NCI-H2171 (cell line): Measurements from ENCODE around the gene IQSEC1.
A peak's percentile ranks its signal among the peaks of the same experiment; 100 is the strongest.

Experiments used
- DNase-seq: peaks from one replicate; lab custom pipeline; 2025; lab: John Stamatoyannopoulos, UW

Gene IQSEC1

DNA sequence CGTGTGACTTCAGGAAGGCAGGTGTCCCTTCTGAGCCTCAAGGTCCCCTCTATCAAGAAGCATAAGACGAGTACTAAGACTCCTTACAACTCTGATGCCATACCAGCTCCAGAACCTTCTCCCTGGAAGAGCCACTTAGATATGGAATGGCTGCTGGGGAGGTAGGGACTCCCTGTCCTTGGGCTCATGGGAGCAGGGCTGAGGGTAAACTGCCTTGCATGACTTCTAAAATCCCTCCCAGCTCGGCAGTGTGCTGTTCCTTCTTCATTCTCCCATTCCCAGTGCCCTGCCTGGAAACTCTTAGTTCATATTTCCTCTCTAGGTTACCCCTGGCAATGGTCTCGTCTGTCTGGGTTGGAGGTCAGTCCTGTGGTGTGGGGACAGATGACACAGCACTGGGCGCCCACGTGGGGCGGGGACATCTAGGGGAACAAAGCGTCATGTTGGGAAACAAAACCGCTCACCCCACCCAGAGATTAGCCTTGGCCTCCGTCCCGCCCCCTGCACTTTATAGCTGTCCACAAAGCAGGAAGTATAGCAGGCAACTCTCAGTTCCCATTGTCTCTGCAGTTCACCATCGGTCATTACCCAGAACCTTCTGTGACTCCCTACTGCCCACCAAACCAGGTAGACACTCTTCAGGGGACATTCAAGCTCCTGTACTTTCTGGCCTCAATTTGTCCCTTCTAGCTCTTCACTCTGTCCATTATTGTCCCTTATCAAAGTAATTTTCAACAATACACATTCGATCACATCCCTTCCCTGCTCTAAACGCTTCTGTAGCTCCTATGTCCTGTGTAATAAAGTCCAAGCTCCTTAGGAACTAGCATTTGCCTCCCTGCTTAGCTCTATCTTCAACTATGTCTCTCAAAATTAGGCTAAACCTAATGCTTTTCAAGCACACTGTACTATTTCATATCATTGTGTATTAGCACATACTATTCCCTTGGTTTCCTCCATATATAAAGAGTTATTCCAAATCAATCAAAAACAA, 73.8 kb downstream of the IQSEC1 start:
- no peak for DNase-seq

DNA sequence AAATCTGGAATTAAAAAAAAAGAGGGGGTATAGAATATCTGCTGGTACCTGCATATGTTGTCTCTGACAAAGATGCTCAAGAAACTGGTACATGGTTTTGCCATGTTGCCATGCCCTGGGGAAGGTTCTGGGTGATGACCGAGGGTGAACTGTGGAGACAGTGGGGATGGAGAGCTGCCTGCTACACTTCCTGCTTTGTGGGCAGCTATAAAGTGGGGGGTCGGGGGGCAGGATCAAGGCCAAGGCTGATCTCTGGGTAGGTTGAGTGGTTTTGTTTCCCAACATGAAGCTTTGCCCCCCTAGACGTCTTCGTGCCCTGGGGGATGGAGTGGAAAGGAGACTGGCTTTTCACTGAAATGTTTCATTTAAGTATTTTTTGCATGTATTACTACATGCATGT, 74.6 kb downstream of the IQSEC1 start:
- DNase-seq, result no peak

DNA sequence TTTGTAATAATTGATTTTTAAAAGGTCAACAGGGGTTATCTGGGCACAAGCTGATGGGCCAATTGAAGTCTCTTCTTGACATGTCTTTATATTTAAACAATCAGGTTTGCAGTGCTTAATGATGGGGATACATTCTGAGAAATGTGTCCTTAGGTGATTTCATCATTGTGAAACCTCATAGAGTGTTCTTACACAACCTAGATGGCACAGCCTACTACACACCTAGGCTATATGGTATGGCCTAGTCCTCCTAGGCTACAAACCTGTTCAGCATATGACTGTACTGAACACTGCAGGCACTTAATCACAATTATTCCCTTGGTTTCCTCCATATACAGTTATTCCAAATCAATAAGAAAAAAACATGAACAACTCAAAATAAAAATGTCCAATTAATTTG, 75.8 kb downstream of the IQSEC1 start:
- no peak for DNase-seq

DNA sequence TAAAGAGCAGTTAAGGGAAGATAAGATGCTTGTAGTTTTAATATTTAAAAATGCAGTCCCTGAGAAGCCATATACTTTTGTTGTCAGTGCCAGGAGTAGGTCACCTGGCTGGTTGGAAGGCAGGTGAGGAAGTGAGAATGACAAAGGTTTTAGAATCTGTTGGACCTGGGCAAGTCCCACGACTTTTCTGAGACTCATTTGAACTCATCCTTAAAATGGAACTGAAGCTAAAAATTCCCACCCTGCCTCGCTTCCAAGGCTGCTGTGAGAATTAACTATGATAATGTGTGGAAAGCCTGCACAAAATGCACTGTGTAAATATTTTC, 77.1 kb downstream of the IQSEC1 start:
- DNase-seq, result no peak

DNA sequence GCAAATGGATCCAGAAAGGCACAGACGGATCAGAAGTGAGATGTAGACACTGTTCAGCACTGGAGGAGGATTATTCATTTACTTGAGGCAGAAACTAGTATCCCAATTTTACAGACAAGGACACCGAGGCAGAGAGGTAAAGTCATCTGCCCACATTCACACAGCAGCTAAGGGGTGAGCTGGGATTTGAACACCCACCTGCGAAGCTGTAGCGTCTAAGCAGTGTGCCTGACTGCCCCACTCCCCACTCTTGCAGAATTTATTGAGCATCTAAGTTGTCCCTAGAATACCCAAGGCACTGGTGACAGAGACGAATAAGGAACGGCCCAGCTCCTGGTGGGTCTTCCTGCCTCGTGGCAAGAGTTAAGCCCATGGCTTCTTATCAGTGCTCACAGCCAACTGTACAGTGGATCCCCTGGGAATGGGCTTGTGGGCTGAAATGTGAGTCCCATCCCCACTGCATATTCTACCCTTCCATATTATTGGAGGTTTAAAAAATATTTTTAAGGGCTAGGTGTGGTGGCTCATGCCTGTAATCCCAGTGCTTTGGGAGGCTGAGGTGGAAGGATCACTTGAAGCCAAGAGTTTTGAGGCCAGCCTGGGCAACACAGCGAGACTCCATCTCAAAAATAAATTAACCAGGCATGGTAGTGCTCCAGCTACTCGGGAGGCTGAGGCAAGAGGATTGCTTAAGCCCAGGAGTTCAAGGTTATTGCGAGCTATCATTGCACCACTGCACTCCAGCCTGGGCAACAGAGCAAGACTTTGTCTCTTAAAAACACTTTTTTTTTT, 77.6 kb downstream of the IQSEC1 start:
- DNase-seq, result no peak

DNA sequence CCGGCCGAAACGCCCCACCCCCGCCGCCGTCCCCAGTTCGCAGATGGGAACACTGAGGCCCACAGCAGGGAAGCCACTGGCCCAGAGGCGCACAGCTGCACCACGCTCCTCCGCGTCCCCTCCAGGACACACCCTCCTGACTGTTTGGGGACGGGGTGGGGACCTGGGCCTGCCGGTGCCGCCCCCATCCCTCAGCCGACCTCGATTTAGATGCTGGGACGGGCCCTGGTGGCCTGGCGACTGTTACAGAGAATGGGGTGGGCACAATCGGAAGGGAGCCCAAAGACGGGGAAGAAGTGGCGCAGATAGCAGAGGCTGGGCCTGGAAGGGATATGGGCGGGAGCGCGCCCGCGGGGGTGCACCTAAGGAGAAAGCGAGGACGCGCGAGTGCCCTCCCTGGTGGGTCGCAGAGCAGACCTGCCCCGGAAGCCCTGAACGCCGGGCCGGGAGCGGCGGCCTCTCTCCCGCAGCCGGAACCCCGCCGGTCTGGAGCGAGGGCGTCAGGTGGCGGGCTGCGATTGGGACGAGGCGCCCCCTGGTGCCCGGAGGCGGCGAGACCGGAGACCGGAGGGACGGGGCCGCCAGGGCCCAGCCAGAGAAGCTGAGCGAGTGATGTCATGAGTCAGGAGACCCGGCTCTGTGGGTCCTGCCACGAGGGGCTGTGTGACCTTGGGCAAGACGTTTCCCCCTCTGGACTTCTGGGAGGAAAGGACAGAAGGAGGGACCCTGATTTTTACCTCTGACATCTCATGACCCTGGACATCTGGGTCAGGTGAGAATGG, 78.4 kb downstream of the IQSEC1 start:
- DNase-seq, result peak; percentile 27

DNA sequence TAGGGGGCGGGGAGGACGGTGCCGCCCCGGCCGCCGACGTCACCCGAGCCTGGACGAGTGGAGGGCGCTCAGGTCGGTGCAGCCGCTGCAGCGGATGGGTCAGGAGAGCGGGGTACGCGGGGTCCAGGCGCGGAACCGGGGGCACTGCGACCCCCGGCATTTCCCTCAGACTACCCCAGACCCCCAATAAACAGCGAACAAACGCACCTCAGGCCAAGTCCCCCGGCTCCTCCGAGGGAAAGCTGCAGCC, 78.9 kb downstream of the IQSEC1 start:
- DNase-seq, result no peak

DNA sequence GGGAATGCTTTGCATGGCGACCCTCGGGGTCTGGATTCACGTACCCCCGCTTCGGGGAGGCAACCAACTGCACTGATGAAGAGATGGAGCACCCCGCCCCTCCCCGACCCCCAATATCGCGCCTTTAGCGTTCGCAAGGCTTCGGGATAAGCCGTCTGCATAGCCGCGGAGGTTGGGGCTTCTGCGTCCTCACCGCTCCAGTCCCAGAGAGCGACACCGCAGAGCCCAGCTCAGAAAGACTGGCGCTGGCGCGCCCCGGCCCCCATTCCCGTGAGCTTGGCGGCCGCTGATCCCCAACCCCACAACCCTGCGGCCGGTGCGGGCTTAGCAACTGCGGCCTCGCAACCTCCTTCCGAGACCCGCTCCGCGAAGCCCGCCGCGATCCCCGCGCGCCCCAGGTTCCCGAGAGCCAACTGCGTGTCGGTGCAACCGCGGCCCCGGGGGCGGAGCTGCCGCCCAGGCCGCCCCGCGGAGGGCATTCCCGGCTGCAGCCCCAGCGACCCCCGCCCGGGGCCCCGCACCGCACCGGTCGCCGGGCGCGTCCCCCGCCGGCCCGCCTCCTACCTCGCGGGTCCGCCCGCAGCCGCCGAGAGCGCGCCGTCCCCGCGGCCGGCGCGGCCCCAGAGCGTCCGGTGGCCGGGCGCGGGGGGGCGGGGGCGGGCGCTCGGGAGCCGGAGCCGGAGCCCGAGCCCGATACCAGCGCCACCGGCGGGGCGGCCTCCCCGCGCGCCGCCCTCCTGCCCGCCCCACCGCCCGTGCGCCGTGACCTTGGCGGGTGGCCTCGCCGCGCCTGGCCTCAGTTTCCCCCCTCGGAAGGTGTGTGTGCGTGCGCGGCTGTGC, 79.5 kb downstream of the IQSEC1 start:
- DNase-seq, result no peak

DNA sequence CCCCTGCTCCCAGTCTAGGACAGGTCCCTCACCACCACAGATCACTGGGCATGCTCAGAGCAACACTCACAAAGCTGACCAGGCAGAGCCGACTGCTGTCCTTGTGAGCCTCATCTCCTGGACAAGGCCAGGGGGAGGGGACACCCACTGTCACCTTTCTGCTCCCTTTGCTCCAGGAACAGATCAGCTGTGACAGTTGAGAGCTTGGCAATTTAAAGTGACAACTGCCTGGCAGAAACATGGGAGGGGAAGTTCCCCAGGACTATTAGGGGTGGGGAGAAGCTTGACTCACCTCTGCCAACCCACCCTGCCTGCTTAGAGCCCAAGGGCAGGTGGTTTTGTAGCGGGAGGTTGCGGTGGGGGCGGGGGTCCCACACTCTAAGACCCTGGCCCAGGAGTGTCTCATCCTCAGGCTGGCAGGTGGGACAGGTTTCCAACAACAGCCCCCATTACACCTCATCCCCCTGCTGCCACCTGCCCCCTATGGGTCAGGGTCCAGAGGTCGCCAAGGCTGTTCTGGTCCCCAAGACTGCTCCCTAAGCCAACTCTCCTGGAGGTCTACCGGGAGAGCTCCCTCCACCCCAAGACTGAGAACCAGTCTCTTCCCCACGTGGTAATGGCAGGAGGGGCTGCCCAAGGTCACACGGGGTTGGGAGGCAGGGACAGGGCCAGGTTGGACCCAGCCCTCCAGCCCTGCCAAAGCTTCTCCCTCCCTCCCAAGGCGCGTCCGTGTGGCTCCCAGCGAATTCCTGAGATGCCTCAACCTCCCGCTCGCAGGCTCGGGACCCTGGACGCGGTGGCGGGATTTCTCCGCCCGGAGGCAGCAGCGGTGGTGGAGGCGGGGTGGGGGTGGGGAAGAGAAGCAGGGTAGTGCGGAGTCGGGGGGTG, 80.4 kb downstream of the IQSEC1 start:
- no peak for DNase-seq

DNA sequence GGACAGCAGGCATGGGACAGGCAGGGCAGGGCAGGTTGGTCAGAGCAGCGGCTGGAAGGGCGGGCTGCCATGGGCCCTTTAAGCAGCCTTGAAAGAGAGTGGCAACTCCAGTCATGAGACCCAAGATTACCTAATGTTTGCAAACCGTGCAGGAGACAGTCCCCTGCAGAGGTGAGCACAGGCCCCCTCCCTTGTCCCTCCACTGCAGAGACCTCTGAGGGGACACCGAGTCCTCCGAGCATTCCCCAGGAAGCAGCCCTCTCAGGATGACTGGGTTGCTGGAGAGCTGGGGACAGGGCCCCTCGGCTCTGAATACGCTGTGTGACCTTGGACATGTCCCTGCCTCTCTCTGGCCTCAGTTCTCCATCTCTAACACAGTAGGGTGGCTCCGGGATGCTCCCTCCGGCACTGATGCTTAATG, 81.4 kb downstream of the IQSEC1 start:
- DNase-seq, result no peak

DNA sequence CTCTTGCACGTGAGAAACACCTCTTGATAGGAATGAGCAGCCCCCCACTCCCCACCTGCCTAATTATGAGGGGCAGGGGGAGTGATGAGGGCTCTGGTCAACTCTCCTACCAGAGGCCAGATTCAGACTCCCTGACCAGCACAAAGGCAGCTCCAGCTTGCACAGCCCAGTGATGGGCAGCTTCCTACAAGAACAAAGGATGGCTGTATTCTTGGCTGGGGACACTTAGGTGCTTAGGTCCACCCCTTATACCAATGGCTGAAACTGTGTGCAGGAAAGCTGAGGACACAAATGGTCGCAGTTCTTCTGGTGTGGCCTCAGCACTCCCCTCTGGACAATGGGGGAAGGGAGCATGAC, 81.8 kb downstream of the IQSEC1 start:
- DNase-seq, result no peak

DNA sequence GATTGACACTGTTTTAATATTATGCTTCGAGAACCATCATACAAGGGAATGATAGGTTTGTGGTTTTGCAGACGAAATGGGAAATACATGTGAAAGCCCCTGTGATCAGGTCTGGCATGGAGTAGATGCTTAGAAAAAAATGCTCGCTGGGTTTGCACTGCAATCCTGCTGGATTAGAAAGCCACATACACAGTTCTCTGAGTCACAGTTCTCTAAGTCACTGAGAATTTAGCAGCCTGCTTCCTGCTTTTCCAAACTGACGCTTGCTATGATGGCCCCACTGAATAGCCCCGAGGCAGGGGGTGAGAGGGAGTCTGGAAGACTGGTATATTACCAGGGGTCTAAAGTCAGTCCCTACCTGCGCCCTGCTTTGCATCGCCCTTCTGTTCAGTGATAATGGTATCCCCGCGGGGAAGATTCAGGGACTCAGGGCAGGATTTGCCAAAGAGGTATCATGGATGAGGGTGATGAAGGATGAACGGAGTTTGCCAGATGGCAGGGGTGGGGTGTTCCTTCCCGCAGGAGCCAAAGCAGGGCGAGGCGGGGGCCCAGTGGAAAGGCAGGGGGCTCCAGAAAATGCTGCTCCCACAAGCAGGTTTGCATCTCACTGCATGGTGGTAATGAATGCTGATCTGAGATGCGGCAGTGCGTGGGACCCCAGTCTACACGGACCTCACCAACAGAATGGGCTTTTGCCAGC, 82.3 kb downstream of the IQSEC1 start:
- no peak for DNase-seq

DNA sequence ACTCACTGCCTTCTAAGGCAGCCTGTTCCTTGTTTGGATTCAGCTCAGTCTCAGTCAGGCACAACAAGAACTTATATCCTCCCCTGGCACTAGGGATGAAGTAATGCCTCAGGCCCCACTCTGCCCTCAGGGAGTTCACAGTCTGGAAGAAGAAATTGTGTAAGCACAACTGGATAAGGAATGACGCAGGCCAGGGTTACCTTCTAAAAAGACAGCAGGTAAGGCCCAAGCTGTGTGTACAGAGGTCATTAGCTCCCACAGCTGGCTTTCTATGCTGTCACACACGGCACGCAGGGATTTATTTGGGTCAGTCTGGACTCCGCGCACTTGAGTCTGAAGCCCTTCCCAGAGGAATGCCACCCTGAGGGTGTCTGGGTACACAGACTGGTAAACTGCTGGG, 82.9 kb downstream of the IQSEC1 start:
- DNase-seq, result no peak

DNA sequence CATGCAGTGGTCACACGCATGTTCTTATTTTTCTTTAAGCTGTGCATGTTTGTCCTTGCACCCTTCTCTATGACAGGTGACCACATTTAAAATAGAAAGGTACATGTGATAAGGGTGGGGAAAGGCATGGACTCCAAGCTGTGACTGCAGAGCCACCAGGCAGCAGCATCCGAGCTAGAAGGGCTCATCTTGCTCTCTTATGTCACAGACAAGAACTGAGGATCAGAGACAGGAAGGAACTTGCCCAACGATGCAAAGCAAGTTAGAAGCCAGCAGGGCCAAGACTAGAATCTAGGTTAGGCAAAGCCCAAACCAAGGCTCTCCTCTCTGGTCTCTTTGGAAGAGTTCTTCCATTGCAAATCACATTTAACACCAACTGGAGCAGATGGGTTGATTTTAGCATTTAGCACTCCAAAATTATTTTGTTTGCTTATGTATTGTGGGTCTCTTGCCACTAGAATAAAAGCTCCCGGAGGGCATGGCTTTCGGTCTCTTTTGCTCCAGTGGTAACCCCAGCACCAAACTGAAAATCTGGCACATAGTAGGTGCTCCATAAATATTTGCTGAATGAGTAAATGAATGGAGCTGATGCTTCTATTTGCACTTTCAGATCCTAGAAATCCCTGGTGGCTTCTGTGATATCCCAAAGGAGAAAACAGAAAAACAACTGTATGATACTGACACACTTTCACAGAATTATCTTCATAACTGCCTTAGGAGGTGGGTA, 84.3 kb downstream of the IQSEC1 start:
- no peak for DNase-seq

DNA sequence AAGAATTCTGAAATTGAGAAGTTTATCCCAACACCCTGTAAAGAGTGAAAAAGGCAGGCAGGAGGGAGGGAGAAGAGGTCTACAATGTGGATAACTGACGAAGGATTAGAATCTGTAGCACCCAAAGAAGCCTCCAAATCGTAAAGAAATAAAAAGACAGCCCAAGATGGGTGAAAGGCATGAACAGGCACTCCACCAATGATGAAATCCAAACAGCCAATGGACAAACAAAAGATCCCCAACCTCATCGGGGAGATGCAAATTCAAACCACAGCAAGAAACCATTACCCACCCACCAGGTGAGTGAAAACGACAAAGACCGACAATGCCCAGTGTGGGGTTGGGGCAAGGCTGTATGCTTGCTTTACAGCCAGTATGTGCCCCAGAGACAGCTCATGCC, 85.6 kb downstream of the IQSEC1 start:
- no peak for DNase-seq

DNA sequence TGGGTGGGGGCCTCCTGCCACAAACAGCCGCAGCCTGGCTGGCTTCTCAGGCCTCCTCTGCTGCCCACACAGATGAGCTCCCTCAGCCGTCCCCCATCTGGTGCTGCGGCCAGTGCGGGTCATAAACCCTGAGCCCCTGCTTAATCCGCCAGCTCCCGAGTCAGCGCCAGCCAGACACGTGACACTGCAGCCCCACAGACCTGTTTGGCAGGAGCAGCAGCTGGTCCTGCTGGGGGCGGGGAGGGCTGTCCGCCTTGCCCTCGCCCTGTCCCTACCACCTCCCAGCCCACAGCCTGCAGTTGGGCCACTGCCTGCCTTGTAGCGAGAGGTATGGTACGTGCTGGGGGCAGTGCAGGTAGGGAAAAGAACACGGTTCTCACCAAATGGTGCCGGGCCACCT, 86.2 kb downstream of the IQSEC1 start:
- no peak for DNase-seq

DNA sequence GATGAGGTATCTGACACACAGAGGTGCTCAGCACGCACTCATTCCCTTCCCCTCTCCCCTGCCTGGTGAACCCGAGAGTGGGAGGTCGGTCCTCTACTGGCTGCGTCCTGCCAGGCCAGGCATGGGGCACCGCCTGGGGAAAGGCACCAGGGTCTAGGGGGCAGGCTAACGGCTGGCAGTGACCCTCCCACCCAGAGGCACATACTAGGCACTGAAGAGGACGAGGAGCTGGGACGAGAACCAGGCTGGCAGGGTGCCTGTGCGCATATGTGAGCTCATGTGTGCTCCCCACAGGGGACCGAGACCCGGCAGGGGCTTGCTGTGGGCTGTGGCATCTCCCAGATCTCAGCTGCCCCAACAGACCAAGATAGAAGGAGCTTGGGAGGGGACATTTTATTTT, 86.7 kb downstream of the IQSEC1 start:
- DNase-seq, result no peak

DNA sequence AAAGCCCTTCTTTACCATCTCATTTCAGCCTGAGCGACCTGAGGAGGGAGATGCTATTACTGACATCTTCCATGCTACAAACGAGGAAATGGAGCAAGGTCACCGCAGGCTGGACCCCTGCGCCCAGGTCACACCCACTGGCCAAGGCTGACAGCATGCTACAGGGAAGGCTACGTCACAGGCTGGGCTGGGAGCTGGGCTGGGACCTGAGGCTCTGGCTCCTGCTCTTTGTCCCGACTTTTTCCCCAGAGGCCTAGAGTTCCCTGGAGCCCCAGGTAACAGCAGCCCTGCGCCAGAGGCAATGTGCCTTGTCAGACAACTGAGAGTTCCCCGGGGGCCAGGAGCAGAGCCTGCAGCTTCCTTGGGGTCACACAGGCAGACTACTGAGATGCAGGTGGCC, 87.2 kb downstream of the IQSEC1 start:
- DNase-seq, result no peak

DNA sequence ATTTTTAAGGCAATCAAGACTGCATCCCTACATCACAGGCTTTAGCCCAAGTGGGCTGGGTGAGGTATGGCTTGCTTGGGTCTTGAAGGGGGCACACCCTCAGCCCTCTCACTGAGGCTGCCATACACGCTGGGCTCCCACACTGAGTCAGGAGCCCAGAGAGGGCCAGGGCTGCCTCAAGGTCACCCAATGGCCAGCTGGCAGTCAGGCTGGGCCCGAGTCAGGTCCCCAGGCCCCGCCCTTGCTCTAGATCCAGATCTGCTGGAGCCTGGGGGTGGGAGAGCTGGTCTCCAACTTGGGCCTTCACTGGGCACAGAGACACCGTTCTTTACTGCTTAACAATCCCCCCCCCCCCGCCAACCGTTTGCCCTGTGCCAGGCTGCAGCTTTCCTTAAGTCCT, 88.1 kb downstream of the IQSEC1 start:
- no peak for DNase-seq
